Measurements from ENCODE around the gene PGS1. TPM values are rescaled to one million over a fixed set of nuclear protein-coding genes. Genes with fewer than 3 reads are reported as not detected.

The PGS1 gene
- total and polyA plus RNA-seq, 9 donors = 13.5 to 50.2 (median 35.0) TPM

DNA sequence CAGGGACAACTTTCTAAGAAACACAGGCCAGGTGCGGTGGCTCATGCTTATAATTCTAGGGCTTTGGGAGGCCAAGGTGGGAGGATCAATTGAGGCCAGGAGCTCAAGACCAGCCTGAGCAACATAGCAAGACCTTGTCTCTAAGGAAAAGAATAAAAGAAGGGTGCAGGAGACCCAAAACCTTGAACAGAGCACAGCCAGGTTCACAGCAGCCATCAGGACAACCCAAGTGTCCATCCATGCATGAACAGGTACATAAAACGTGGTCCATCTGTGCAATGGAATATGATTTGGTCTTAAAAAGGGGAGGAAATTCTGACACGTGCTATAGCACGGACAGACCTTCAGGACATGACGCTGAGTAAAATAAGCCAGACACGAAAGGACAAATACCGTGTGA, 91.0 kb downstream of the PGS1 start:
- no peaks in the 10 kb centered on the region for H3K9me3 ChIP-seq
- TF ChIP-seq POLR2A (IDR thresholded peaks at IDR 0.05) (no peak), EP300 (IDR thresholded peaks at IDR 0.05) (no peak)
- TF ChIP-seq, protein P1, sequence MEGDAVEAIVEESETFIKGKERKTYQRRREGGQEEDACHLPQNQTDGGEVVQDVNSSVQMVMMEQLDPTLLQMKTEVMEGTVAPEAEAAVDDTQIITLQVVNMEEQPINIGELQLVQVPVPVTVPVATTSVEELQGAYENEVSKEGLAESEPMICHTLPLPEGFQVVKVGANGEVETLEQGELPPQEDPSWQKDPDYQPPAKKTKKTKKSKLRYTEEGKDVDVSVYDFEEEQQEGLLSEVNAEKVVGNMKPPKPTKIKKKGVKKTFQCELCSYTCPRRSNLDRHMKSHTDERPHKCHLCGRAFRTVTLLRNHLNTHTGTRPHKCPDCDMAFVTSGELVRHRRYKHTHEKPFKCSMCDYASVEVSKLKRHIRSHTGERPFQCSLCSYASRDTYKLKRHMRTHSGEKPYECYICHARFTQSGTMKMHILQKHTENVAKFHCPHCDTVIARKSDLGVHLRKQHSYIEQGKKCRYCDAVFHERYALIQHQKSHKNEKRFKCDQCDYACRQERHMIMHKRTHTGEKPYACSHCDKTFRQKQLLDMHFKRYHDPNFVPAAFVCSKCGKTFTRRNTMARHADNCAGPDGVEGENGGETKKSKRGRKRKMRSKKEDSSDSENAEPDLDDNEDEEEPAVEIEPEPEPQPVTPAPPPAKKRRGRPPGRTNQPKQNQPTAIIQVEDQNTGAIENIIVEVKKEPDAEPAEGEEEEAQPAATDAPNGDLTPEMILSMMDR (IDR thresholded peaks at IDR 0.05) = no peak
- no peaks in the 10 kb centered on the region for H3K27me3 ChIP-seq
- no peak overlapping the region for H3K4me3 ChIP-seq
- DNase-seq = no peak
- no peak overlapping the region for H3K27ac ChIP-seq
- intact Hi-C loops (cut with DNase I) = no loop called here
- WGBS, 3 donors = 96 to 97% (median 96%) methylated on average over 7 of the region's 7 CpGs
- H3K4me1 ChIP-seq (ENCODE audit: insufficient read depth) = peaks cover 7% of the 10 kb centered on the region
- H3K36me3 ChIP-seq = no peaks in the 10 kb centered on the region

DNA sequence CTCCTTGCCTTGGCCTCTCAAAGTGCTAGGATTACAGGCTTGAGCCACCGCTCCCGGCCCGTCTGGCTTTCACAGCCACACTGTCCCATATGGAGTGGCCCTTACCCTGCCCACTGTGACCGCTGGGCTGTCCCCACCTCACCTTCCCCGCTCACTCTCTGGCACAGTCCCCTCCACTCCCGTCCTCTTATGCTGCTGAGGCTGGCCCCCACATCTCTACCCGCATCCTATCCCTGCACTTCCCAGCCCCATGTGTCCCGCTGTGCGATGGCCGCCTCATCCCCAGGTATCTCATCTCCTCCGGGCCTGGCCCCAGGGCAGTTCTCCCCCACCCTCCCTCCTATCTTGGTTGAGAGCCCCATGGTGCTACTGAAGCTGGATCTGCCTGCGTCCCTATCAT, 93.2 kb downstream of the PGS1 start:
- Histone ChIP-seq H3K4me3 (no peak overlapping the region), H3K27me3 (no peaks in the 10 kb centered on the region), H3K27ac (peak overlapping the region in 1 of 2 donors; percentile 28), H3K36me3 (no peaks in the 10 kb centered on the region), H3K9me3 (no peaks in the 10 kb centered on the region), H3K4me1 (ENCODE audit: insufficient read depth) (peaks cover 7% of the 10 kb centered on the region)
- intact Hi-C loops (cut with DNase I) = no loop called here
- DNase-seq = no peak
- 75 to 83% (median 78%) methylated on average over 12 of the region's 12 CpGs for WGBS, 3 donors
- TF ChIP-seq, protein P1 (IDR thresholded peaks at IDR 0.05) = no peak
- TF ChIP-seq POLR2A (IDR thresholded peaks at IDR 0.05) (no peak), EP300 (IDR thresholded peaks at IDR 0.05) (no peak)

DNA sequence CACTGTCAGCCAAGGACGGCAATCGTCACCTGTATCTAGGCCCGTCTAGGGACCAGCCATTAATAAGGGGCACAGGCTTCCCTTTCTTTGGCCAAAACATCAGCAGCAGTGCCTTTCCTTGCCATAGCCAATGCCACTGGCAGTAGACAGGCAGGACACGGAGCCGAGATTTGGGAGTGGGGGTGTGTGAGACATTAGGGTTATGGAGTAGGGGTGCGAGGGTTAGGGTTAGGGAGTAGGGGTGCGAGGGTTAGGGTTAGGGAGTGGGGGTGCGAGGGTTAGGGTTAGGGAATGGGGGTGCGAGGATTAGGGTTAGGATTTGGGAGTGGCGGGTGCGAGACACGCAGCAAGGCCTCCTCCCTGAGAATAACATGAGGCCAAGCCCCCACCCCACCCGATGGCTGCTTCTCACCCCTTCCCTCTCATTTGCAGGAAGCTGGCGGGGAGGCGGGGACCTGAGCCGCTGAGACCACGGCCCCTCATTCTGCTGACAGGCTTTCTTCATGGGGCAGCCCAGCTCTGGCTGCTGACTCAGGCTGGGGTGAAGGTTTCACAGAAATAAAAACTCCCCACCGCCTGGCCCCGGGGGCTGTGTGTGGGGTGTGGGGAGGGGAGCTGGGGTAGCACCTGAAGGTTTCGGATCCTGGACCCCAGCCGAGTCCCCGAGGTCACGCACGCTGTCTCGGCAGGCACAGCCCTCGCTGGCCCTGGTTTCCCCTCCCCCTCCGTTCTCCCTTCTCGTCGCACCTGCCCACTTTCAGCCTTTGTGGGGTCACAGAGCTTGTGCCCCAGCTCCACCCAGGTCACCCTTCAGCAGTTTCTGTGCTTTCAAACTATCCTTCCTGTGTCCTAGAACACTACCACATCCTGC, 93.8 kb downstream of the PGS1 start:
- intact Hi-C loops (cut with DNase I) = no loop called here
- H3K4me1 ChIP-seq (ENCODE audit: insufficient read depth) = peaks cover 7% of the 10 kb centered on the region
- no peak for TF ChIP-seq POLR2A (IDR thresholded peaks at IDR 0.05)
- no peak for TF ChIP-seq EP300 (IDR thresholded peaks at IDR 0.05)
- TF ChIP-seq, protein P1 (IDR thresholded peaks at IDR 0.05) = no peak
- H3K9me3 ChIP-seq = no peaks in the 10 kb centered on the region
- WGBS, 3 donors = 74 to 83% (median 76%) methylated on average over 29 of the region's 29 CpGs
- no peaks in the 10 kb centered on the region for H3K27me3 ChIP-seq
- no peaks in the 10 kb centered on the region for H3K36me3 ChIP-seq
- DNase-seq = no peak
- peak overlapping the region in 1 of 2 donors; percentile 28 for H3K27ac ChIP-seq
- H3K4me3 ChIP-seq = no peak overlapping the region

DNA sequence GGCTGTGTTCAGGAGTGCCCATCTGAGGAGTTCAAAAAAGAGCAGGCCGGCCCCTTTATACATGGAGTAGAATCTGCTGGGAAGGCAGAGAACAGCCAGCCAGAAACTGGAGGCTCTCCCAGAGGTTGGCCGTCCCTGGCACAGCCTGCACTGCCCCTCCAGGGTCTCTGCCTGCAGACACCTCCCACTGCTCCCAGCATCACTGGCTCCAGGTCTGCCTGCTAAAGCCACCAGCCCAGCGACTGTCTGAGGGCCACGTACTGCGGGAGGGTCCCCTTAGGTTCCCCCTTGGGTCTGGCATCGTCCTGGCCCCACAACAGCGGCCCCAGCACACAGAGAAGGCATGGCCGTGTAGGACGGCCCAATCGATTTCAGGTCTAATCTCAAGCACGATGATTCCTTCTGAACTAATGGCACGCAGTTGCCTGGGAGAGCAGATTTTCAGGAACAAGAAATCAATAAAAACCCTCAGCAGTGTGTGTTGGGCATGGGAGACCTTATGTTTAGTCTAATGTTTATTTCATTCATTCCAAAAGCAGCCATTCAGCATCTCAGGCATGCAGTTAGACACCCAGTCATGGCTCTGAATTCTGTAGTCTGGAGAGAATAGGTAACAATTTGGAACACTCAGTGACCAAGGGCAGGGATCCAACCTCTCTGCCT, 95.6 kb downstream of the PGS1 start:
- intact Hi-C loops (cut with DNase I) = no loop called here
- Histone ChIP-seq H3K27ac (no peak overlapping the region), H3K4me1 (ENCODE audit: insufficient read depth) (peaks cover 7% of the 10 kb centered on the region), H3K9me3 (no peaks in the 10 kb centered on the region), H3K36me3 (no peaks in the 10 kb centered on the region), H3K27me3 (no peaks in the 10 kb centered on the region), H3K4me3 (no peak overlapping the region)
- no peak for DNase-seq
- TF ChIP-seq, protein P1 (IDR thresholded peaks at IDR 0.05) = no peak
- no peak for TF ChIP-seq EP300 (IDR thresholded peaks at IDR 0.05)
- no peak for TF ChIP-seq POLR2A (IDR thresholded peaks at IDR 0.05)
- WGBS, 3 donors = 84 to 90% (median 84%) methylated on average over 12 of the region's 12 CpGs

Small RNA genes within 50 kb of the gene (small RNA-seq; reads per million reads assigned to genes)
- gene RF00415 = not detected
- gene RN7SL236P = not detected

Other genes starting within 250 kb of the PGS1 start
- 10 to 100 TPM in 4 of 7 donors, 1 to 10 TPM in 3; 7.2 to 26.8 (median 17.4) TPM for gene TMC6, start 249.9 kb upstream of the PGS1 start, total RNA-seq
- 1 to 10 TPM; 1.2 to 7.2 TPM for gene TMC6, start 249.9 kb upstream of the PGS1 start, polyA plus RNA-seq
- 1 to 10 TPM; 1.1 to 4.2 (median 2.4) TPM for gene TMC8, start 247.9 kb upstream of the PGS1 start, total RNA-seq
- gene TMC8, start 247.9 kb upstream of the PGS1 start, polyA plus RNA-seq = 1 to 10 TPM in 1 of 2 donors, under 1 TPM in 1; 0.94 to 2.9 TPM
- 1 to 10 TPM in 1 of 7 donors, under 1 TPM in 1, not detected in 5; 0.10 to 1.8 TPM for gene C17orf99, start 232.3 kb upstream of the PGS1 start, total RNA-seq
- gene C17orf99, start 232.3 kb upstream of the PGS1 start, polyA plus RNA-seq = under 1 TPM in 1 of 2 donors, not detected in 1; 0.11 TPM
- 10 to 100 TPM; 25.2 to 88.7 (median 45.8) TPM for gene SYNGR2, start 210.1 kb upstream of the PGS1 start, total RNA-seq
- gene SYNGR2, start 210.1 kb upstream of the PGS1 start, polyA plus RNA-seq = 10 to 100 TPM; 11.9 to 51.5 TPM
- gene TK1, start 191.6 kb upstream of the PGS1 start, total RNA-seq = 1 to 10 TPM in 4 of 7 donors, under 1 TPM in 3; 0.35 to 4.9 (median 1.4) TPM
- gene TK1, start 191.6 kb upstream of the PGS1 start, polyA plus RNA-seq = 1 to 10 TPM in 1 of 2 donors, under 1 TPM in 1; 0.65 to 1.4 TPM
- gene AFMID, start 191.3 kb upstream of the PGS1 start, total RNA-seq = 10 to 100 TPM; 32.4 to 69.5 (median 38.5) TPM
- 10 to 100 TPM; 42.9 to 45.3 TPM for gene AFMID, start 191.3 kb upstream of the PGS1 start, polyA plus RNA-seq
- 1 to 10 TPM in 2 of 7 donors, under 1 TPM in 3, not detected in 2; 0.11 to 1.4 (median 0.24) TPM for gene BIRC5, start 164.4 kb upstream of the PGS1 start, total RNA-seq
- gene BIRC5, start 164.4 kb upstream of the PGS1 start, polyA plus RNA-seq = 1 to 10 TPM in 1 of 2 donors, under 1 TPM in 1; 0.73 to 1.4 TPM
- gene TMEM235, start 147.0 kb upstream of the PGS1 start, total RNA-seq = not detected
- gene TMEM235, start 147.0 kb upstream of the PGS1 start, polyA plus RNA-seq = under 1 TPM in 1 of 2 donors, not detected in 1; 0.07 TPM
- 100 to 1,000 TPM in 2 of 7 donors, 10 to 100 TPM in 5; 14.4 to 284 (median 56.5) TPM for gene SOCS3, start 18.6 kb upstream of the PGS1 start, total RNA-seq
- gene SOCS3, start 18.6 kb upstream of the PGS1 start, polyA plus RNA-seq = 10 to 100 TPM; 21.9 to 69.5 TPM
- gene DNAH17, start 198.7 kb downstream of the PGS1 start, total RNA-seq = under 1 TPM in 1 of 7 donors, not detected in 6; 0.12 TPM
- gene DNAH17, start 198.7 kb downstream of the PGS1 start, polyA plus RNA-seq = under 1 TPM; 0.07 to 0.25 TPM

All from ovary (tissue), 9 donors.